Stomach (tissue), 4 donors: ENCODE data around the gene TMCC1.

Experiments used
- CTCF ChIP-seq, 7 experiments: fragments of 450-650 bp in 4 of 7; fragments of 200-600 bp in 3 of 7; sonication (generic) in 3 of 7; IDR thresholded peaks; one replicate each; pipeline ENCODE4 v1.5.1; 2016 to 2019; ENCODE audit warnings: antibody characterized with exemption in 7 of 7, control low read depth in 2 of 7, mild to moderate bottlenecking in 1 of 7
- POLR2A ChIP-seq, 4 donors: fragments of 450-650 bp; IDR thresholded peaks; one replicate each; pipeline ENCODE4 v1.6.1; 2016; ENCODE audit warnings: antibody characterized with exemption in 4 of 4, control low read depth in 2 of 4, mild to moderate bottlenecking in 1 of 4, moderate library complexity in 1 of 4

- TF ChIP-seq CTCF (IDR thresholded peaks at IDR 0.05) (no peak), POLR2A (IDR thresholded peaks at IDR 0.05) (no peak)
Measured at GRCh38 chr3:129919357-129919756, 25.8 kb upstream of the TMCC1 start.
